ENCODE data around the gene PSMA5. TPM values are rescaled to one million over a fixed set of nuclear protein-coding genes. Genes with fewer than 3 reads are reported as not detected.

The PSMA5 gene
- total and polyA plus RNA-seq, 10 of the 15 experiments (the other 5 are each of a cell fraction or from before 2014, with no cell fraction given): 58.7 to 271 (median 187) TPM

- TF ChIP-seq E2F8 (IDR thresholded peaks at IDR 0.05; ENCODE audit: low read depth, partially characterized antibody) (no peak), DPF2 (IDR thresholded peaks at IDR 0.05) (no peak)
Observed at GRCh38 chr1:109385417-109385816, 40.8 kb downstream of the PSMA5 start (continued).

GRCh38 chr1:109383854-109384253 lies 42.4 kb downstream of the PSMA5 start:
- Histone ChIP-seq H3K9me3 (replicated peaks; ENCODE audit: control insufficient read depth, insufficient read depth, low read length) (no peaks in the 10 kb centered on the region), H4K20me1 (ENCODE audit: control insufficient read depth, insufficient read depth) (no peaks in the 10 kb centered on the region), H3K27ac (ENCODE audit: control insufficient read depth, insufficient read depth) (no peak overlapping the region), H3K4me2 (ENCODE audit: control insufficient read depth, insufficient read depth) (no peak overlapping the region), H3K9ac (ENCODE audit: control insufficient read depth, insufficient read depth, low read length) (no peak overlapping the region), H3K79me2 (ENCODE audit: control insufficient read depth, insufficient read depth, low read length) (no peaks in the 10 kb centered on the region), H3K4me3 (no peak overlapping the region), H3K27me3 (replicated peaks in 1 of 2; ENCODE audit: control insufficient read depth in 2 of 2, insufficient read depth in 2 of 2, low read length in 1 of 2) (no peaks in the 10 kb centered on the region), H3K4me1 (ENCODE audit: control insufficient read depth, insufficient read depth, low read length) (no peaks in the 10 kb centered on the region), H2AFZ (ENCODE audit: control insufficient read depth, low read depth, low read length) (no peak overlapping the region), H3K36me3 (ENCODE audit: control insufficient read depth in 2 of 2, insufficient read depth in 2 of 2, low read length in 1 of 2) (no peaks in the 10 kb centered on the region)
- DNase-seq (ENCODE audit: low read depth, low spot score) (no peak), ATAC-seq (no peak), FAIRE-seq (no peak)
- RAD21 ChIA-PET (ENCODE audit: unreplicated experiment): interaction anchor here (0.8 kb wide), 1 partner anchor 13 kb away, joined by 3 read pairs; no protein-coding TSS in a partner anchor
- POLR2A ChIA-PET: no interaction called here
- SMC1A ChIA-PET (ENCODE audit: uncharacterized antibody, unreplicated experiment): interaction anchor here (1.0 to 2.4 kb wide), 2 partner anchors 15 to 58 kb away, joined by 3 to 6 read pairs; partner anchors contain the start of gene SORT1
- intact Hi-C loops (cut with micrococcal nuclease; ENCODE audit: unreplicated experiment) (no loop called here), in situ Hi-C loops (cut with MboI) (no loop called here)
- CTCF ChIA-PET: interaction anchor here (1.7 kb wide), 2 partner anchors 15 to 148 kb away, joined by 4 to 6 read pairs; no protein-coding TSS in a partner anchor
- WGBS (ENCODE audit: insufficient coverage, insufficient replicate concordance, low lambda C conversion rate, missing lambda C conversion rate): 81% methylated on average over 7 of the region's 7 CpGs
- no TSS peak for BruUV-seq (replicated peaks)
- no peak for TF ChIP-seq MEF2A (IDR thresholded peaks at IDR 0.05; ENCODE audit: insufficient read depth, low read depth, low read length)
- TF ChIP-seq PML (IDR thresholded peaks at IDR 0.05; ENCODE audit: low read length): no peak
- no peak for TF ChIP-seq WRNIP1 (IDR thresholded peaks at IDR 0.05; ENCODE audit: borderline replicate concordance, low read depth, low read length)
- TF ChIP-seq, protein P1, sequence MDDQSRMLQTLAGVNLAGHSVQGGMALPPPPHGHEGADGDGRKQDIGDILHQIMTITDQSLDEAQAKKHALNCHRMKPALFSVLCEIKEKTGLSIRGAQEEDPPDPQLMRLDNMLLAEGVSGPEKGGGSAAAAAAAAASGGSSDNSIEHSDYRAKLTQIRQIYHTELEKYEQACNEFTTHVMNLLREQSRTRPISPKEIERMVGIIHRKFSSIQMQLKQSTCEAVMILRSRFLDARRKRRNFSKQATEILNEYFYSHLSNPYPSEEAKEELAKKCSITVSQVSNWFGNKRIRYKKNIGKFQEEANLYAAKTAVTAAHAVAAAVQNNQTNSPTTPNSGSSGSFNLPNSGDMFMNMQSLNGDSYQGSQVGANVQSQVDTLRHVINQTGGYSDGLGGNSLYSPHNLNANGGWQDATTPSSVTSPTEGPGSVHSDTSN (IDR thresholded peaks at IDR 0.05; ENCODE audit: insufficient replicate concordance, low read depth, low read length): no peak
- TF ChIP-seq YY1 (IDR thresholded peaks at IDR 0.05; ENCODE audit: low read depth, low read length): no peak
- TF ChIP-seq FOXM1 (IDR thresholded peaks at IDR 0.05; ENCODE audit: low read depth, low read length): no peak
- no peak for TF ChIP-seq RUNX3 (IDR thresholded peaks at IDR 0.05; ENCODE audit: low read length)
- TF ChIP-seq E2F8 (IDR thresholded peaks at IDR 0.05; ENCODE audit: low read depth, partially characterized antibody): no peak
- TF ChIP-seq, protein P2, sequence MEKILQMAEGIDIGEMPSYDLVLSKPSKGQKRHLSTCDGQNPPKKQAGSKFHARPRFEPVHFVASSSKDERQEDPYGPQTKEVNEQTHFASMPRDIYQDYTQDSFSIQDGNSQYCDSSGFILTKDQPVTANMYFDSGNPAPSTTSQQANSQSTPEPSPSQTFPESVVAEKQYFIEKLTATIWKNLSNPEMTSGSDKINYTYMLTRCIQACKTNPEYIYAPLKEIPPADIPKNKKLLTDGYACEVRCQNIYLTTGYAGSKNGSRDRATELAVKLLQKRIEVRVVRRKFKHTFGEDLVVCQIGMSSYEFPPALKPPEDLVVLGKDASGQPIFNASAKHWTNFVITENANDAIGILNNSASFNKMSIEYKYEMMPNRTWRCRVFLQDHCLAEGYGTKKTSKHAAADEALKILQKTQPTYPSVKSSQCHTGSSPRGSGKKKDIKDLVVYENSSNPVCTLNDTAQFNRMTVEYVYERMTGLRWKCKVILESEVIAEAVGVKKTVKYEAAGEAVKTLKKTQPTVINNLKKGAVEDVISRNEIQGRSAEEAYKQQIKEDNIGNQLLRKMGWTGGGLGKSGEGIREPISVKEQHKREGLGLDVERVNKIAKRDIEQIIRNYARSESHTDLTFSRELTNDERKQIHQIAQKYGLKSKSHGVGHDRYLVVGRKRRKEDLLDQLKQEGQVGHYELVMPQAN (conservative IDR thresholded peaks at IDR 0.05): no peak
- no peak for TF ChIP-seq ZNF207 (IDR thresholded peaks at IDR 0.05; ENCODE audit: borderline replicate concordance)
- TF ChIP-seq SIN3A (IDR thresholded peaks at IDR 0.05; ENCODE audit: low read depth, low read length): no peak
- TF ChIP-seq, protein P3, sequence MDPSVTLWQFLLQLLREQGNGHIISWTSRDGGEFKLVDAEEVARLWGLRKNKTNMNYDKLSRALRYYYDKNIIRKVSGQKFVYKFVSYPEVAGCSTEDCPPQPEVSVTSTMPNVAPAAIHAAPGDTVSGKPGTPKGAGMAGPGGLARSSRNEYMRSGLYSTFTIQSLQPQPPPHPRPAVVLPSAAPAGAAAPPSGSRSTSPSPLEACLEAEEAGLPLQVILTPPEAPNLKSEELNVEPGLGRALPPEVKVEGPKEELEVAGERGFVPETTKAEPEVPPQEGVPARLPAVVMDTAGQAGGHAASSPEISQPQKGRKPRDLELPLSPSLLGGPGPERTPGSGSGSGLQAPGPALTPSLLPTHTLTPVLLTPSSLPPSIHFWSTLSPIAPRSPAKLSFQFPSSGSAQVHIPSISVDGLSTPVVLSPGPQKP (IDR thresholded peaks at IDR 0.05; ENCODE audit: low read depth, low read length): no peak
